GM13976 (cell line): ENCODE results near the gene TMEM229B.

Experiments used
- DNase-seq: peaks from one replicate; pipeline ENCODE4 v3.0.0; 2012; ENCODE audit warnings: low spot score
- CTCF ChIP-seq: IDR thresholded peaks from 2 replicates; pipeline ENCODE4 v1.5.1; 2012; ENCODE audit warnings: borderline replicate concordance, mild to moderate bottlenecking; ENCODE audit not compliant: insufficient read depth; ENCODE audit errors: extremely low read depth, missing control alignments, control extremely low read depth
- in situ Hi-C: fragments of 300-500 bp; cut with MboI; formaldehyde crosslinking; loops from one replicate; pipeline ENCODE4 v1.12.0; 2022; ENCODE audit warnings: low sequenced_read_pairs, mixed read lengths, inconsistent platforms; ENCODE audit not compliant: unreplicated experiment

TMEM229B gene

GRCh38 chr14:67472726-67473125, 15.8 kb downstream of the TMEM229B start:
- no peak for TF ChIP-seq CTCF
- in situ Hi-C loops, result no loop called here
- DNase-seq, result no peak

- no peak for TF ChIP-seq CTCF
- in situ Hi-C loops, result no loop called here
- DNase-seq, result no peak
Measured at GRCh38 chr14:67469954-67470353, 18.6 kb downstream of the TMEM229B start.

DNA sequence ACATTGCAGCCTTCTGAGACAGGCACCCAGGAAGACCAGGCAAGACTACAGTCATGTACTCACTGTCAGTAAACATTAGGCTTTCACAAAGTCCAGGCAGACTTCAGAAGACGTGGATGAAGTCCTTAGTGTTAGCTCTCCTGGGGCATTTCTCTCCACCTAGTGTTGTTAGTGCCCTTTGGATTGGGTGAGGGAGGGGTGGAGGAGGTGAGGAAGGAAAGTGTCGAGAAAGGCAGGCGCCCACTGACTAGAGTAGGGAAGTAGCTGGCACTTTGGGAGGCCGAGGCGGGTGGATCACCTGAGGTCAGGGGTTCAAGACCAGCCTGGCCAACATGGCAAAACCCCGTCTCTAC, 20.2 kb downstream of the TMEM229B start:
- DNase-seq, result no peak
- TF ChIP-seq CTCF, result no peak
- in situ Hi-C loops, result no loop called here

GRCh38 chr14:67467134-67467533, 21.4 kb downstream of the TMEM229B start:
- in situ Hi-C loops, result no loop called here
- TF ChIP-seq CTCF, result no peak
- no peak for DNase-seq

DNA sequence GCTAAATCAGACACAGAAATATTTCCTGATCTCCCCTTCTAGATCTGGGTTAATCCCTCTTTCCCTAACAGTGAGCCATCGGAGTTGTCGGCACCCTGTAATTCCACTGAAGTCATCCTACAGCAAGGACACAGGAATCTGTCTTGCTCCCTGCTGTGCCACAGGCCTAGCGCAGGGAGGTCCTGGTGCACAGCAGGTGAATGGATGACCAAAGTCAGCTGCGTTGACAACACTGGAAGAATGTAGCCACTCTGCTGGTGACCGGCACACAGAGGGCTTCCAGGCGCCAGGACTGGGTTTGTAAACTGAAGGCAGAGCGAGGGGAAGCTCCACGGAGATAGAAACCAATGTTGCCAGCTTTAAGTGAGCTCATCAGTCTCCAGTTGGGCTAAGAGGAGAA, 23.6 kb downstream of the TMEM229B start:
- TF ChIP-seq CTCF, result no peak
- no peak for DNase-seq
- in situ Hi-C loops, result no loop called here

- in situ Hi-C loops, result no loop called here
- TF ChIP-seq CTCF, result no peak
Measured at GRCh38 chr14:67464377-67464776, 24.1 kb downstream of the TMEM229B start.

DNA sequence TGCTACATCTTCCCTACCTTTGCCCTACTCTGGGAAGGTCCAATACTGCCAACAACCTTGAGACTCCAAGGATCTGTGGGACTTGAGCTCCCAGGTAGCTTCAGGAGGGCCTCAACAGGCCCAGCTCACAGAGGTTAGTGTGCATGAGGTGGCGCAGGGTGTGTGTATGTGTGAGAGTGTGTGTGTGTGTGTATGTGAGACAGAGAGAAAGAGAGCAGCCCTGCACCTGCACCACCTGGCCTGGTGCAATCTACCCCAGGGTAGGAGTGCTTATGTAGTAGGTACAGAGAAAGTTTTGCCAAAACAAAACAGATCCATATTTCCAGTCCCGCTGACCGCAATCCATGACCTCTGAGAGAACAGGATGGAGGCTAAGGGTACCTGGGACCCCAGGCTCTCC, 24.6 kb downstream of the TMEM229B start:
- TF ChIP-seq CTCF, result no peak
- in situ Hi-C loops, result no loop called here
- no peak for DNase-seq

More at GRCh38 chr14:67464377-67464776, 24.1 kb downstream of the TMEM229B start:
- DNase-seq, result no peak
